HG03025 (cell line): ENCODE data around the gene PRSS35.
"Not testable (repeated sequence)": the region's sequence is repeated elsewhere in the genome, so short reads cannot be mapped to it uniquely, and the experiment has no call there.

Experiments
- ATAC-seq: cut with Tn5 transposase; IDR thresholded peaks from one replicate; pipeline ENCODE4 v1.9.1; 2021; ENCODE audit warnings: mild to moderate bottlenecking, moderate library complexity; ENCODE audit not compliant: unreplicated experiment, low FRiP score

PRSS35 gene

GRCh38 chr6:83511901-83512681 is at the start of gene PRSS35:
PRSS35 (plus strand) TSS chr6:83512534; CDS start chr6:83523442, 10,908 bp downstream.
- ATAC-seq = no peak

GRCh38 chr6:83463886-83464285 is 48.4 kb upstream of the PRSS35 start:
- no peak for ATAC-seq

DNA sequence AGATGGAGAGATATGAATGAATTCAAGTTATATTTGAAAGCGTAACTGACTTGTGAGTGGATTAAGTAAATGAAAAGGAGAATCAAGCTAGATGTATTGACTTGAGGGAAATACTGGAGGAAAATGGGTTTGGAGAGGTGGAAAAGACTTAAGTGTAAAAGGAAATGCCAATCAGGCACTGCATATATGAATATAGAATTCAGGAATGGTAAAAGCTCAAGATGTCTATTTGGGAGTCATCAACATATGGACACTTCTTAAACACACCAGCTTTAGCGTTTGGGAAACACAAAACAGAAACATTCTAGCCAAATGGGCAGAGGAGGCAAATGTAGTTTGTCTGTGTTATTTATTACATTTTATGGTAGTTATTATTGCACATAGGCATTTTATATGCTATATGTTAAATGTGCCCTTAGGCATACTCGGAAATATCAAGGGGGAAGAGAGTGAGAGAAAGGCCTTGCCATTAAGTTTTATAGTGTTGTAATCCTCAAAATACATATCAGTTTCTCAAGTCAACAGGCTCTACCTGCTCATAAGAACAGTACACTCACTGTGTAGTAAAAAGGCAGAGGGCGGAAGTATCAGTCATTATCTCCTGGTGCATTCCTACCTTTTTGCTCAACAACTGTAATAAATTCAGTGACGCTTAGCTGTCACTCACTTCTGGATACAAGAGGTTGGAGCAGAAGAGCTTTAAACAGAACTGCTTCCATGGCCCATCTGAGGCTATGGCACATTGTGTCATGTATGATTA is 47.8 kb upstream of the PRSS35 start:
- ATAC-seq = no peak

GRCh38 chr6:83466328-83466727 is 46.0 kb upstream of the PRSS35 start:
- ATAC-seq = no peak

GRCh38 chr6:83467620-83468036 is 44.7 kb upstream of the PRSS35 start:
- ATAC-seq = no peak

GRCh38 chr6:83470001-83470400 is 42.3 kb upstream of the PRSS35 start:
- no peak for ATAC-seq

GRCh38 chr6:83470587-83470986 is 41.7 kb upstream of the PRSS35 start:
- no peak for ATAC-seq

- no peak for ATAC-seq
These were observed 39.6 kb upstream of the PRSS35 start for GRCh38 chr6:83472767-83473166.

DNA sequence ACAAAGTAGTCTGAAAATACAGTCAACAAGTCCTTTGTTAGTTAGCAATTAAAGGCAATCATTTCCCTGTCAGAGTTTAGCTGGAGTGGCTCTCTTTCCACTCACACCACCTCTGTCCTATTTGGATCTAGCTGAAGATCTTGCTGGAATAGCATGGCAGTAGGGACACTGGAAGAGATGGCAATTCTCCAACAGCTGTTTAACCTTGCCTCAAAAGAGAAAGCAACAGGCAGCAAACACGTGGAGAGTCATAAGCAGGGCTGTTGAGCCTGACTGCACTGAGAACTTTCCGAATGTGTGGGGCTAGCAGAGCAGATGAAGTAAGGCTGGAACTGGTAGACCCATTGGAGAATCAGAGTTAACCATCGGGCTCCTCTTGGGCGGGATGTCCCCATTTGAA is 38.0 kb upstream of the PRSS35 start:
- ATAC-seq = no peak

- no peak for ATAC-seq
These were observed 35.4 kb upstream of the PRSS35 start for GRCh38 chr6:83476971-83477370.

DNA sequence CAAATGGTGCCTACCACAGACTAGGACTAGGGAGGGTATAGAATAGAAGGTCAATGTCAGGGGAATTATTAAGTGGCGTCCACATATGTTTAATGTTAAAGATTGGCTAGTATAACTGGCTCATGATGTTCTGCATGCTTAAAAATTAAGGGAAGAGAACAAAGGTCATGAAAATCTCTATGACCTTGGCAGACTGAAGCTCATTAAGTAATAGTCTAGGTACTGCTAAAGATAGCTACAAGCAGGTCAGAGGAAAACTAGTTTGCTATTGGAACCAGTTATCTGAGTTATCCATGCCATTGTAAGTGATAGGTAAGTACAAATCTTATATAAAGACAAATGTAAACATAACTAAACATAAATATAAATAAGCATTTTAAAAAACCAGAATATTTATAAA is 32.9 kb upstream of the PRSS35 start:
- no peak for ATAC-seq

DNA sequence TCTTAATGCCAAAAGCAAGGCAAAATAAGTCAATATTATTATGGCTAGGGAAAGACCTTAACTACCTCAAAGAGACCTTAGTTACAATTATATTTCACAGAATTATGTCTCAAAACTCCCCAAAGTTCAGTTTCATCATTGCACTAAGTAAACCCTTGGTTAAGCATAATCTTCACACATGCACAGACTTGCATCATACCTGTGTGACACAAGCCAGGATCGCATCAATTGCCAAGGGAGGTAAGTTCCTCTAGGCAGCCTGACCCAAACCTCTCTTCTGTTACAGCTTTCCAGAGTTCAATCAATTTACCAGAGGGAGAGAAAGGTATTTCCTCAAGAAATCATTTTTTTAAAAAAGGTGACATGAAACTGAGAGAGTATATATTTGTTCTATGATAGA is 31.9 kb upstream of the PRSS35 start:
- ATAC-seq = no peak

DNA sequence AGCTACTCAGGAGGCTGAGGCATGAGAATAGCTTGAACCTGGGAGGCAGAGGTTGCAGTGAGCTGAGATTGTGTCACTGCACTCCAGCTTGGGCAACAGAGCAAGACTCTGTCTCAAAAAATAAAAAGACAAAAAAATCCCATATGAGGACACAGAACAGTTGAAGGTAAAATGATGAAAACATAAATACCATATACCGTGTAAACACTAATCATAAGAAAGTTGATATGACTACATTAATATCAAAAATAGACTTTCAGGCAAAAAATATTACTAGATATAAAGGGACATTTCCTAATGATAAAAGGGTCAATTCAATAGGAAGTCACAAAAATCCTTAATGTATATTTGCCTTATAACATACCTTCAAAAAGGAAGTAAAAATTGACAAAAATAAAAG is 30.4 kb upstream of the PRSS35 start:
- not testable (repeated sequence) for ATAC-seq

DNA sequence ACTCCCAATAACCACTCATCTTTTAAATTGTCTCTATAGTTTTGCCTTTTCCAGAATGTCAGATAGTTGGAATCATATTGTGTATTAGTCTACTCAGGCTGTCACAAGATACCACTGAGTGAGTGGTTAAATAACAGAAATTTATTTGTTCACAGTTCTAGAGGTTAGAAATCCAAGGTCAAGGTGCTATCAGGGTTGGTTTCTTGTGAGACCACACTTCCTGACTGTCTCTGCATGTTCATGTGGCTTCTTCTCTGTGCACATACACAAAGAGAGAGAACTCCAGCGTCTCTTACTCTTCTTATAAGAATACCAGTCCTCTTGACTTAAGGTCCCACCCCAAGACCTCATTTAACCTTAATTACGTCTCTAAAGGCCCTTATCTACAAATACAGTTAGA is 23.9 kb upstream of the PRSS35 start:
- no peak for ATAC-seq

DNA sequence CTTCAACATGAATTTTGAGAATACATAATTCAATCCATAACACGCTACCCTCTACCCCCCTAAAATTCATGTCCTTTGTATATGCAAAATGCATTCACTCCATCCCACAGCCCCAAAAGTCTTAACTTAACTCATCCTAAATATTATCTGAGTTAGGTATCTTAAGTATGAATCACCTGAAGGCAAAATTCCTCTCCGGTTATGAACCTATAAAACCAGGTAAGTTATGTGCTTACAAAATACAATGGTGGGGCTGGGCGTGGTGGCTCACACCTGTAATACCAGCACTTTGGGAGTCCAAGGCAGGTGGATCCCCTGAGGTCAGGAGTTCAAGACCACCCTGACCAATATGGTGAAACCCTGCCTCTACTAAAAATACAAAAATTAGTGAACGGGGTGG is 23.5 kb upstream of the PRSS35 start:
- ATAC-seq = no peak

DNA sequence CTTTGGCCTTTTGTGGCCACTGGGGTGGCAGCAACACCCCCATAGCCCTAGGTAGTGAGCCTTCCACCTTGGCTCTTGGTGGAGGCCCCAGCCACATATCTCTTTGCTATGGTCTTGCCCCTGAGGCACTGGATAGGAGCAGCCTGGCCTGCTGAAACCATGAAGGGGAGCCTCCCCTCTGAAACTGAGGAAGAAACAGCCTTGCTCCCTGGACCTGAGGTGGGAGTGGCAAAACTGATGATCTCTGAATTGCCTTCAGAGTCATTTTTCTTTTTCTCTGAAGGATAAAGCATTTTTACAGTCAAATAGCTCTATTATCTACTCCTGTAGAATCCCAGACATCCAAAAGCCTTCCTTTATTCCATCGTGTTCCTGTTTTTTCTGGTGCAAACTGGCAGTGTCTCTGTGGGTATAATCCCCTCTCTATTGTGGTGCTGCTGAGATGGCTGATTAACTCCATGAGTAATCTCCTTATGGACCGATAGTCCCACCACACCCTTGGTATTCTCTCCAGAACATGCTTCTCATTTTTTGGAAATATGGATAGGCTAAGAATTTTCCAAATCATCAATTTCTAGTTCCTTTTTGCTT is 22.0 kb upstream of the PRSS35 start:
- ATAC-seq = no peak

- no peak for ATAC-seq
These were observed 7.0 kb upstream of the PRSS35 start for GRCh38 chr6:83505356-83505755.

DNA sequence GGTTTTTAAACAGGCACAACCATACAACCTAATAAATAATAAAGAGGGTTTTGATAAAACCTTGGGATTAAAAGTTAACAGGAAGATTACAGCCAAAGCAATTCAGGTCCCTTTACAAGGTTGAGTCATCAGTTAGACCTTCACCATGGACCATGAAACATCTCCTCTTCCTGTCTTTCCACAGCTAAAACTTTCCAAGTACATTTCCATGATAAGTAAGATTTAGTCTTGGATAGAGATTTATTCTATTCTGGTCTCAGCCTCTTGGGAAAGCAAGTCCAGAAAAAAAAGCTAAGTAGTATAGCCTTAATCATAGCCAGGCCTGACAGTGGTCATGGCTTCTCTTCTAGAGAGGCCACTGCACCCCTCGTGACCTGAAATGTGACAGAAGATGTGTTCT is 2.9 kb upstream of the PRSS35 start:
- ATAC-seq = no peak

DNA sequence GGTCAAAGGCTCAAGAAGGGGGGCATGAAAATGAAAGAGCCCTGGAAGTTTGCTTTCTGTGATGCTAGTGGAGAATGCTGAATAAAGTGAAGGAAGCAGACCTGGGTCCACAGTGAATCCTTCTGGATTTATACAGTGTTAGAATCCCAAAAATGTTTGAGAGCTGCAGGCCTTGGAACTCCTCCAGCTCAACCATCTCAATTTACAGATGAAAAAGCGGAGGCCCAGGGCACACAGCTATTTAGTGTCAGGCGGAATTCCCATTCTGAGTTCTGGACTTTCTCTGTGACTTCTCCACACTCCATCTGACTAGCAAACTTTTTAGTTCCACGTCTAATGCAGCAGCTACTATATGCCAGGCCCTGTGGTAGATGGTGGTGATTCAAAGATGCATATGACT is 1.5 kb upstream of the PRSS35 start:
- ATAC-seq = no peak

DNA sequence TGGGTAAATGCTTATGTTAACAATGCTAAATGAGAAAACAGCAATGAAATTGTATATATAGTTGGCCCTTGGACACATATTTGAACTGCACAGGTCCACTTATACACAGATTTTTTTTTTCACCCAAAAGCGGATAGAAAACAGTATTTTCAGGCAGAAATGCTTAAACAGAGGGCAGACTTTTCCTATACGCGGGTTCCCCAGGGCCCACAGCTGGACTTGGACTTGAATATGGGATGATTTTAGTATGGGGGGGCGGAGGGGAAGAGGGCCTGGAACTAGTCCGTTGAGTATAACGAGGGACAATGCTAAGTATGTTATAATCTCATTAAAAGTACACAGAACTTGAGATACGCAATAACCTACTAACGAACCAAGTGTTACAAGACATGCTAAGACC is 1.1 kb upstream of the PRSS35 start:
- no peak for ATAC-seq

GRCh38 chr6:83514466-83514865 is 2.1 kb downstream of the PRSS35 start:
- no peak for ATAC-seq
